GM12878 (cell line): ENCODE measurements around the gene ISG20. TPM values are rescaled to one million over a fixed set of nuclear protein-coding genes. Genes with fewer than 3 reads are reported as not detected.

Experiments
- E2F4 ChIP-seq: IDR thresholded peaks from 2 replicates; pipeline ENCODE4 v1.6.1; 2012; ENCODE audit warnings: low read depth, low read length, improper control_type of control experiment
- E4F1 ChIP-seq: fragments of 450-650 bp; IDR thresholded peaks from 2 replicates; pipeline ENCODE4 v1.6.1; 2018; ENCODE audit warnings: borderline replicate concordance, mild to moderate bottlenecking; ENCODE audit not compliant: partially characterized antibody
- GATAD2B ChIP-seq: fragments of 450-650 bp; conservative IDR thresholded peaks from 2 replicates; pipeline ENCODE4 v1.6.1; 2017; ENCODE audit warnings: low read depth, mild to moderate bottlenecking, moderate library complexity
- HDAC2 ChIP-seq: fragments of 200-600 bp; sonication (generic); IDR thresholded peaks from 2 replicates; pipeline ENCODE4 v1.6.1; 2017
- REST ChIP-seq: IDR thresholded peaks from 2 replicates; pipeline ENCODE4 v1.6.1; 2012; ENCODE audit warnings: mild to moderate bottlenecking, low read depth, low read length
- RFX5 ChIP-seq: IDR thresholded peaks from 2 replicates; pipeline ENCODE4 v1.6.1; 2011; ENCODE audit warnings: low read depth, low read length, improper control_type of control experiment
- USF1 ChIP-seq: IDR thresholded peaks from 2 replicates; pipeline ENCODE4 v1.6.1; 2011; ENCODE audit warnings: borderline replicate concordance, low read depth, mild to moderate bottlenecking, moderate library complexity, mixed read lengths, low read length; ENCODE audit not compliant: insufficient read depth; ENCODE audit errors: extremely low read length
- polyA plus RNA-seq, 11 experiments: library from polyadenylated mRNA; depleted of rRNA in 4 of 11; unstranded in 6 of 11; stranded (reverse) in 5 of 11; fragments of >200 nt; fragmentation: Nextera tagmentation in 4 of 11; fragmentation: Illumina TruSeq in 1 of 11; extraction: Ambion mirVana in 4 of 11; extraction: Trizol in 1 of 11; gene quantifications; 1 replicate in 1 of 11; 2 replicates in 10 of 11; pipeline versions ENCODE4 v1.2.1 to v1.2.3, GENCODE V29; 2011 to 2016; ENCODE audit warnings: inconsistent platforms in 2 of 11, missing spikeins in 2 of 11, low read depth in 1 of 11
- total RNA-seq, 4 experiments: library from RNA; depleted of rRNA in 3 of 4; stranded (reverse); fragments of >200 nt in 3 of 4; fragmentation: Illumina TruSeq in 1 of 4; extraction: Trizol in 1 of 4; gene quantifications; 2 replicates each; pipeline versions ENCODE4 v1.2.1 to v1.2.3, GENCODE V29; 2013 to 2021

Gene ISG20
- total and polyA plus RNA-seq, 10 of the 15 experiments (the other 5 are each of a cell fraction or from before 2014, with no cell fraction given): 23.4 to 210 (median 85.9) TPM

GRCh38 chr15:88607951-88608350 lies 30.9 kb upstream of the ISG20 start (continued):
- TF ChIP-seq REST (no peak), USF1 (no peak), E2F4 (no peak), GATAD2B (no peak), E4F1 (no peak), RFX5 (no peak), HDAC2 (no peak)
